ENCODE results near the gene PPP6R1.

Gene PPP6R1

GRCh38 chr19:55258828-55259539 is at the start of gene PPP6R1:
Gene PPP6R1, minus strand, starts transcription at chr19:55259017. Its CDS starts 11,914 bp downstream, at chr19:55247103.
- TF ChIP-seq CTCF (IDR thresholded peaks at IDR 0.05; ENCODE audit: control insufficient read depth, insufficient read depth, low read depth, low read length, missing control alignments): no peak
- peak; percentile 99 for DNase-seq (ENCODE audit: low read depth)
- H3K4me3 ChIP-seq (ENCODE audit: control insufficient read depth, low read depth, low read length): peak within 1 kb of the TSS; percentile 94

DNA sequence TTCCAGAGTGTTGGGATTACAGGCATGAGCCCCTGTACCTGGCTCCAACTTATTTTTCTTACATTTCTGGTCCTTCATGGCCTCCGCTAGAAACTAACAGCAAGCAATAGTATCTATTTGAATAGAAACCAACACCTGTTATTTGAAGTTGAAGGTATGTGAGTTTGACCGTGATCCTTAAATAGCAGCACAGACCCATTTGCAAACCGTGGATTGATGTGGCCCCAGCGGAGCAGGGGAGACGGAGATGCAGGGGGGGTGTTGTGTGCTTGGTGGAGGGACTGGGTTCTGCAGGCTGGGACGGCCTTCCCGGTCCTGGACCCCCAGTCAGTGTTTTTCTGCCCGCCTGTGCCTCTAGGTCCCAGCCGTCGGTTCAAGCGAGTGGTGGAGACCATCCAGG is 49.5 kb upstream of the PPP6R1 start:
- no peak for TF ChIP-seq CTCF (IDR thresholded peaks at IDR 0.05; ENCODE audit: control insufficient read depth, insufficient read depth, low read depth, low read length, missing control alignments)
- H3K4me3 ChIP-seq (ENCODE audit: control insufficient read depth, low read depth, low read length): no peak overlapping the region
- DNase-seq (ENCODE audit: low read depth): no peak

DNA sequence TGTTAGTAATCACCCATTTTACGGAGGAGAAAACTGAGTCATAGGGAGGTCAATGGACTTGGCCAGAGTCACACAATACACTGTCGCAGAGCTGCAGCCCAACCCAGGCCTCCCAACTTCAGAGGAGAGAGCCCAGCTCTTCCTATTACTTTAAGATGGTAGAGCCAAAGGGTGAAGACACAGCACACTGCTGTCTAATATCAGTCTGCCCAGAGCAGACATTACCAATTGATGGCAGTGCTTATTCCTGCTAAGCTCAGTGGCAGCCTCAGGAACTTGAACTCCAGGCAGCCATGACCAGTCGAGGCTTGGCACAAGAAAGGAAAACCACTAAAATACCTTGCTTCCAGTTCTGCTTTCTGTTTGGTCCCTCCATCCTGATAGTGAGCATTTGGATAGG is 47.9 kb upstream of the PPP6R1 start:
- TF ChIP-seq CTCF (IDR thresholded peaks at IDR 0.05; ENCODE audit: control insufficient read depth, insufficient read depth, low read depth, low read length, missing control alignments): no peak
- no peak overlapping the region for H3K4me3 ChIP-seq (ENCODE audit: control insufficient read depth, low read depth, low read length)
- no peak for DNase-seq (ENCODE audit: low read depth)

GRCh38 chr19:55305983-55306562 is 47.3 kb upstream of the PPP6R1 start:
- no peak overlapping the region for H3K4me3 ChIP-seq (ENCODE audit: control insufficient read depth, low read depth, low read length)
- DNase-seq (ENCODE audit: low read depth): no peak
- no peak for TF ChIP-seq CTCF (IDR thresholded peaks at IDR 0.05; ENCODE audit: control insufficient read depth, insufficient read depth, low read depth, low read length, missing control alignments)

- no peak overlapping the region for H3K4me3 ChIP-seq (ENCODE audit: control insufficient read depth, low read depth, low read length)
- no peak for TF ChIP-seq CTCF (IDR thresholded peaks at IDR 0.05; ENCODE audit: control insufficient read depth, insufficient read depth, low read depth, low read length, missing control alignments)
- no peak for DNase-seq (ENCODE audit: low read depth)
These were observed 46.7 kb upstream of the PPP6R1 start for GRCh38 chr19:55305491-55305890.

GRCh38 chr19:55304980-55305379 is 46.2 kb upstream of the PPP6R1 start:
- DNase-seq (ENCODE audit: low read depth): no peak
- TF ChIP-seq CTCF (IDR thresholded peaks at IDR 0.05; ENCODE audit: control insufficient read depth, insufficient read depth, low read depth, low read length, missing control alignments): no peak
- H3K4me3 ChIP-seq (ENCODE audit: control insufficient read depth, low read depth, low read length): no peak overlapping the region

Data from AG09309 (cell line).